ENCODE results near the gene ZBTB2.

DNA sequence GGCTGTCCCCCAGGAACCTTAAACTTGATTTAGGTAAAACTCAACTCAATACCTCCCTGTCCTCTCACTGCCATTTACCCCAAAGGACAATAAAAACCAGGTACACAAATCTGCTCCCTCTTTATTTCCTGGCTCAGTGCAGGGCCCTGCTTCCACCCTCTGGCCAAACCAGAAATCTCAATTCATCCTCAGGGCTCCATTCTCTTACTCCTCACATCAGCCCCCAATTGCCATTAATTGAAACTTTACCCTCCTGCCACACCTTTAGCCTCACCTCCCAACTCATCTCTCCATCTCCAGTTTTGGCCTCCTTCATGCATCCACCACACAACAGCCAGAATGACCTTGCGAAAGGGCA, 10.5 kb downstream of the ZBTB2 start:
- TF ChIP-seq CTCF (IDR thresholded peaks at IDR 0.05) (no peak), POLR2A (IDR thresholded peaks at IDR 0.05) (no peak)
